Suprapubic skin (tissue), 4 donors: Measurements from ENCODE around the gene WNT7A. TPM values are rescaled to one million over a fixed set of nuclear protein-coding genes. Genes with fewer than 3 reads are reported as not detected.

Experiments used
- DNase-seq, 2 donors: peaks; one replicate each; pipeline ENCODE4 v3.0.0-alpha.2; 2019; ENCODE audit warnings: low spot score in 2 of 2
- H3K27ac ChIP-seq: fragments of 200-600 bp; sonication (generic); one replicate; pipeline ENCODE4 v1.5.1; 2019
- H3K27me3 ChIP-seq: fragments of 200-600 bp; sonication (generic); one replicate; pipeline ENCODE4 v1.5.1; 2019
- H3K36me3 ChIP-seq: fragments of 200-600 bp; sonication (generic); one replicate; pipeline ENCODE4 v1.5.1; 2019
- H3K4me1 ChIP-seq: fragments of 200-600 bp; sonication (generic); one replicate; pipeline ENCODE4 v1.5.1; 2019
- H3K4me3 ChIP-seq: fragments of 200-600 bp; sonication (generic); one replicate; pipeline ENCODE4 v1.5.1; 2019; ENCODE audit warnings: mild to moderate bottlenecking
- H3K9me3 ChIP-seq: fragments of 200-600 bp; sonication (generic); one replicate; pipeline ENCODE4 v1.5.1; 2019
- EP300 ChIP-seq: sonication (generic); formaldehyde crosslinking; IDR thresholded peaks from one replicate; pipeline ENCODE4 v1.6.1; 2017; ENCODE audit warnings: antibody characterized with exemption
- POLR2A ChIP-seq, 2 donors: fragments of 450-650 bp; IDR thresholded peaks; one replicate each; pipeline ENCODE4 v1.6.1; 2017; ENCODE audit warnings: antibody characterized with exemption in 2 of 2, mild to moderate bottlenecking in 2 of 2, moderate library complexity in 2 of 2
- POLR2AphosphoS5 ChIP-seq, 3 donors: sonication (generic); formaldehyde crosslinking; IDR thresholded peaks; one replicate each; pipeline ENCODE4 v1.6.1; 2017; ENCODE audit warnings: antibody characterized with exemption in 3 of 3
- WGBS: methylation state at CpG from one replicate; pipeline ENCODE4 v1.1.5; 2018; 5-methylcytosine and 5-hydroxymethylcytosine counted together
- total RNA-seq, 4 donors: library from RNA; depleted of rRNA; stranded (reverse); fragments of >200 nt; gene quantifications; one replicate each; pipeline ENCODE4 v1.1.0, GENCODE V29; 2016
- TF ChIP-seq, protein P1 (sequence below), 2 donors: fragments of 200-600 bp in 1 of 2; fragments of 450-650 bp in 1 of 2; sonication (generic) in 1 of 2; IDR thresholded peaks; one replicate each; pipeline ENCODE4 v1.5.1; 2016 to 2019; ENCODE audit warnings: antibody characterized with exemption in 2 of 2, mild to moderate bottlenecking in 1 of 2, moderate library complexity in 1 of 2

WNT7A gene
- total RNA-seq, 4 donors from 2014 or later = 1.1 to 3.9 (median 1.8) TPM

DNA sequence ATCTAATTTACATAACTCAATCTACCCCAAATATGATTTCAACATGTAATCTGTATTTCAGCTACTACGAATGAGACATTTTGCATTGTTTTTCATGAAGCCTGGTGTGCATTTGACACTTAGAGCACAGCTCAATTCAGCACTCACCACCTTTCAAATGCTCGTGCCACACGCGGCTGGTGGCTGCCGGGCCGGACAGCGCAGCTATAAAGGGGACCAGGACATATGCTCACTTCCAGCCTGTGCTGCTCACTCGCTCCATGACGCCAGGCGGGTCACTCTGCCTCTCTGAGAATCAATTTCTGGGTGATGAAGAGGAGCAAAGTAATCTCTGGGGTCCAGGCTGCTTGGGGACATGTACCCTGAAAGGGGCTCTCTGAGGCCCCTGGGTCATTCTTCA lies 93.1 kb downstream of the WNT7A start:
- TF ChIP-seq EP300 (no peak), POLR2AphosphoS5 (IDR thresholded peaks at IDR 0.05) (no peak), POLR2A (IDR thresholded peaks at IDR 0.05) (no peak)
- TF ChIP-seq, protein P1, sequence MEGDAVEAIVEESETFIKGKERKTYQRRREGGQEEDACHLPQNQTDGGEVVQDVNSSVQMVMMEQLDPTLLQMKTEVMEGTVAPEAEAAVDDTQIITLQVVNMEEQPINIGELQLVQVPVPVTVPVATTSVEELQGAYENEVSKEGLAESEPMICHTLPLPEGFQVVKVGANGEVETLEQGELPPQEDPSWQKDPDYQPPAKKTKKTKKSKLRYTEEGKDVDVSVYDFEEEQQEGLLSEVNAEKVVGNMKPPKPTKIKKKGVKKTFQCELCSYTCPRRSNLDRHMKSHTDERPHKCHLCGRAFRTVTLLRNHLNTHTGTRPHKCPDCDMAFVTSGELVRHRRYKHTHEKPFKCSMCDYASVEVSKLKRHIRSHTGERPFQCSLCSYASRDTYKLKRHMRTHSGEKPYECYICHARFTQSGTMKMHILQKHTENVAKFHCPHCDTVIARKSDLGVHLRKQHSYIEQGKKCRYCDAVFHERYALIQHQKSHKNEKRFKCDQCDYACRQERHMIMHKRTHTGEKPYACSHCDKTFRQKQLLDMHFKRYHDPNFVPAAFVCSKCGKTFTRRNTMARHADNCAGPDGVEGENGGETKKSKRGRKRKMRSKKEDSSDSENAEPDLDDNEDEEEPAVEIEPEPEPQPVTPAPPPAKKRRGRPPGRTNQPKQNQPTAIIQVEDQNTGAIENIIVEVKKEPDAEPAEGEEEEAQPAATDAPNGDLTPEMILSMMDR (IDR thresholded peaks at IDR 0.05) = no peak

DNA sequence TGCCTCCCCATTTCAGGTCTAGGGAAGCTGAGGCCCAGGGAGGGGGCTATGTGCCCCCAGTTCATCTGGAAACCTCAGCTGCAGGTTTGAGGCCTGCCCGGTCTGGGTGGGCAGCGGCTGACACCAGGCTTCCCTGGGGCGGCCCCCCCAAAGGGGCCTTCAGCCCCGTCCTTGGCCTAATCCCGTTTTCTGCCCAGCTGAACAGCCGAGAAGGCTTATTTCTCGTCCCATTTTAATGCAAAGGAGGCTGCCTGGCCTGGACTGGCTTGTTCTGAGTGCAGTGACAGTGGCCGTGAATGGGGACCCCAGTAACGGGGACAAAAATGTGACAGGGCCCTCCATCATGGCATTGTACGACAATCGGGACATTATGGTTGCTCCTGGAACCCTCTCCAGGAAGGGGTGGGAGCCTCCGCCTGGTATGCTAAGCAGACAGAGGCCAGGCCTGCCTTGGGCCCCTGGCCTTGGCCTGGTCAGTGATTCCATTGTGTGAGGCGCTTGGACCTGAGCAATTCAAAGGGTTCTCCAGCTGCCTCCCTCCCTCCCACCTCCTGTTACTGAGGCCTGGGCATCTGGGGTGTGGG lies 93.9 kb downstream of the WNT7A start:
- no peaks in the 10 kb centered on the region for H3K4me1 ChIP-seq
- no peaks in the 10 kb centered on the region for H3K9me3 ChIP-seq
- WGBS = 88% methylated on average over 7 of the region's 13 CpGs
- H3K36me3 ChIP-seq = no peaks in the 10 kb centered on the region
- H3K27me3 ChIP-seq = peaks cover 42% of the 10 kb centered on the region
- DNase-seq = no peak
- H3K4me3 ChIP-seq = no peak overlapping the region
- TF ChIP-seq, protein P1 (IDR thresholded peaks at IDR 0.05) = no peak
- TF ChIP-seq EP300 (no peak), POLR2A (IDR thresholded peaks at IDR 0.05) (no peak), POLR2AphosphoS5 (IDR thresholded peaks at IDR 0.05) (no peak)
- no peak overlapping the region for H3K27ac ChIP-seq

More for the DNA sequence above, 93.1 kb downstream of the WNT7A start:
- DNase-seq = no peak
- Histone ChIP-seq H3K27ac (no peak overlapping the region), H3K4me1 (no peaks in the 10 kb centered on the region), H3K9me3 (no peaks in the 10 kb centered on the region), H3K27me3 (peaks cover 46% of the 10 kb centered on the region), H3K36me3 (no peaks in the 10 kb centered on the region), H3K4me3 (no peak overlapping the region)
- WGBS = 91% methylated on average over 10 of the region's 10 CpGs

DNA sequence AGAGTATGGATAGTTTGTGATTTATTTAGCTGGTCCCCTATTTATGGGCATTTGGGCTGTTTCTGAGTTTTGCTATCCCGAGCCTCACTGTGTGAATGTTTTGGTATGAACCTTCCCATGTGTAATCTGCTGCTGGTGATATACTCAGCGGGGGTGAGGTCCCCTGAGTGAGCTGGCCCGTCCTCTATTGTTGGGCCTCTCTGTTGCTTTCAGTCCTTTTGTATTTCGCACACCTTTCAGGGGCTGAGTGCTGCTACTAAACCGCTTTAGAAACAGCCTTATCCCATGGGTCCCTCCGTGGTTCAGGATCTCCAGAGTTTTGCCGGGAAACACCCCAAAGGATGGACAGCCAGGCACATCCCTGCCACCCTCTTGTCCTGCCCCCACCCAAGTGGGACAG lies 94.5 kb downstream of the WNT7A start:
- Histone ChIP-seq H3K4me3 (no peak overlapping the region), H3K27me3 (peaks cover 40% of the 10 kb centered on the region), H3K9me3 (no peaks in the 10 kb centered on the region), H3K4me1 (no peaks in the 10 kb centered on the region), H3K27ac (no peak overlapping the region), H3K36me3 (no peaks in the 10 kb centered on the region)
- no peak for DNase-seq
- TF ChIP-seq EP300 (no peak), POLR2A (IDR thresholded peaks at IDR 0.05) (no peak)
- WGBS = 90% methylated on average over 7 of the region's 7 CpGs

DNA sequence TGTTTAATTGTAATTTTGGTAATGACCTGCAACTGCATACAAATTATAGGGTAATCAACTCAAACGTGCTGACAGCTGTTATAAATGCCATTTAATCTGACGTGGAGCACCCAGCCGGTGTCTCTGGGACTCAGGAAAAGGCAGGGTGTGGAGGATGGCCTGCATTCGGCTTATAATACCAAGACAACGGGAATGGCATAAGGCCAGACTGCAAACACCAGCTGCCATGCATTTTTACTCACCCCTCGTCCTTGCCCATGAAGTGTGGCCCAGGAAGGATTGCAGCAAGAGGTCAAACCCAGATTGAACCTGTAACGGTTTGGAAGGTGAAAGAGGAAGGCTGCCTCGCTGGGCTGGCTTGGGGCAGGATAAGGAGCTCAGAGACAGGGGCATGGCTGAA lies 96.4 kb downstream of the WNT7A start:
- H3K4me1 ChIP-seq = no peaks in the 10 kb centered on the region
- no peaks in the 10 kb centered on the region for H3K36me3 ChIP-seq
- peaks cover 41% of the 10 kb centered on the region for H3K27me3 ChIP-seq

DNA sequence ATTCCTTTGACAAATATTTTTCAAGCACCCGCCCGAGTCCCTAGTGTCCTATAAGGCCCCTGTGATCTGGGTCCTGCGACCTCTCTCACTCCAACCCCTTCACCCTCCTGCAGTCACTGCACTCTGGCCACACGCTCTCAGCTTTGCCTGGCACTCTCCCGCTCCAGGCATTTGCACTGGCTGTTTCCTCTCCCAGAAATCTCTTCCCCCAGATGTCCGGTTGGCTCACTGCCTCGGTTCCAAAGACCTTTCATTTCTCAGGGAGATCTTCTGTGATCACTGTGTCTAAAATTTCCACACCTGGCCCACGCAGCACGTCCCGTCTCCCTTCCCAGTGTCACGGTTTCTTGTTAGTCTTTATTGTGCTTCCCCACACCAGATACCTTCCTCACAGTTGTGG lies 97.4 kb downstream of the WNT7A start:
- Histone ChIP-seq H3K4me3 (no peak overlapping the region), H3K4me1 (no peaks in the 10 kb centered on the region), H3K27me3 (peaks cover 36% of the 10 kb centered on the region), H3K9me3 (no peaks in the 10 kb centered on the region), H3K27ac (no peak overlapping the region), H3K36me3 (no peaks in the 10 kb centered on the region)
- WGBS = 36% methylated on average over 11 of the region's 11 CpGs
- no peak for DNase-seq
- TF ChIP-seq POLR2AphosphoS5 (IDR thresholded peaks at IDR 0.05) (no peak), EP300 (no peak), POLR2A (IDR thresholded peaks at IDR 0.05) (no peak)
- TF ChIP-seq, protein P1 (IDR thresholded peaks at IDR 0.05) = no peak

More for the DNA sequence above, 96.4 kb downstream of the WNT7A start:
- Histone ChIP-seq H3K27ac (no peak overlapping the region), H3K9me3 (no peaks in the 10 kb centered on the region), H3K4me3 (no peak overlapping the region)
- DNase-seq = no peak
- no peak for TF ChIP-seq POLR2AphosphoS5 (IDR thresholded peaks at IDR 0.05)
- TF ChIP-seq EP300 = no peak
- no peak for TF ChIP-seq POLR2A (IDR thresholded peaks at IDR 0.05)
- TF ChIP-seq, protein P1 (IDR thresholded peaks at IDR 0.05) = no peak
- 69% methylated on average over 8 of the region's 8 CpGs for WGBS

DNA sequence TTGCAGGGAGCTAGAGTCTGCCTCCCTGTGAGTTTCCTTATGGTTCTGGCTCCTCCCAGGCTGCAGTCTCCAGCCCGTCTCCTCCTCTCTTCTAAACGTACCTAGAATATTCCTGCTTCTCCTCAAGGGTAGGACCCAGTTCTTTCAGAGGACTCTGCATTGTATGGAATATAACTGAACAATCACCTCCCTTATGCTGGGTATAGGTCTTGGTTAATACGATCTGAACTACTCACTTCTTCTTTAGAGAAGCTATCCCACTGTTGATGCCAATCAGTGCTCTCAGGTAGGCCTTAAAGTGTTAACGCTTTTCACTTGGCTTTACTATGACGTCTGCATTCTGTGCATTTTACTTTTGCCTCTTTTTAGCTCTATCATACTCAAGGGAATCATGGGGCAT lies 98.5 kb downstream of the WNT7A start:
- H3K27me3 ChIP-seq = peaks cover 32% of the 10 kb centered on the region
- H3K36me3 ChIP-seq = no peaks in the 10 kb centered on the region
- H3K4me1 ChIP-seq = no peaks in the 10 kb centered on the region
- 78% methylated on average over 5 of the region's 5 CpGs for WGBS
- no peaks in the 10 kb centered on the region for H3K9me3 ChIP-seq
- no peak overlapping the region for H3K27ac ChIP-seq
- no peak overlapping the region for H3K4me3 ChIP-seq
- TF ChIP-seq POLR2A (IDR thresholded peaks at IDR 0.05) (no peak), POLR2AphosphoS5 (IDR thresholded peaks at IDR 0.05) (no peak), EP300 (no peak)
- TF ChIP-seq, protein P1 (IDR thresholded peaks at IDR 0.05) = no peak
- no peak for DNase-seq
